ENCODE measurements around the gene C4BPA.

The C4BPA gene

GRCh38 chr1:207077470-207078377, 26.3 kb upstream of the C4BPA start:
- DNase-seq = no peak

- no peak for DNase-seq
Observed at GRCh38 chr1:207078578-207079132, 25.4 kb upstream of the C4BPA start.

- no peak for DNase-seq
Observed at GRCh38 chr1:207079706-207080241, 24.3 kb upstream of the C4BPA start.

GRCh38 chr1:207081088-207081487, 22.9 kb upstream of the C4BPA start:
- no peak for DNase-seq

- no peak for DNase-seq
Observed at GRCh38 chr1:207081806-207082205, 22.2 kb upstream of the C4BPA start.

- no peak for DNase-seq
Observed at GRCh38 chr1:207084232-207084631, 19.8 kb upstream of the C4BPA start.

- DNase-seq = peak; percentile 12
Observed at GRCh38 chr1:207084701-207085180, 19.3 kb upstream of the C4BPA start.

GRCh38 chr1:207085887-207086286, 18.1 kb upstream of the C4BPA start:
- DNase-seq = no peak

GRCh38 chr1:207088161-207088560, 15.9 kb upstream of the C4BPA start:
- DNase-seq = no peak

GRCh38 chr1:207088701-207089626, 15.1 kb upstream of the C4BPA start, which contains the start of gene C4BPB:
C4BPB (plus strand) TSS chr1:207088860; CDS start chr1:207089532, 672 bp downstream.
- no peak for DNase-seq

GRCh38 chr1:207089627-207090355, 14.2 kb upstream of the C4BPA start:
- no peak for DNase-seq

GRCh38 chr1:207091200-207091908, 12.7 kb upstream of the C4BPA start:
- DNase-seq = no peak

GRCh38 chr1:207093944-207094343, 10.1 kb upstream of the C4BPA start:
- DNase-seq = no peak

- DNase-seq = no peak
Observed at GRCh38 chr1:207097871-207098324, 6.1 kb upstream of the C4BPA start.

GRCh38 chr1:207101720-207102119, 2.3 kb upstream of the C4BPA start:
- no peak for DNase-seq

- DNase-seq = no peak
Observed at GRCh38 chr1:207102146-207102545, 1.9 kb upstream of the C4BPA start.

- no peak for DNase-seq
Observed at GRCh38 chr1:207102659-207103058, 1.4 kb upstream of the C4BPA start.

GRCh38 chr1:207109004-207109403, 5.0 kb downstream of the C4BPA start:
- DNase-seq = no peak

GRCh38 chr1:207112616-207113296, 8.7 kb downstream of the C4BPA start:
- no peak for DNase-seq

GRCh38 chr1:207115269-207115668, 11.2 kb downstream of the C4BPA start:
- DNase-seq = no peak

GRCh38 chr1:207124389-207124788, 20.4 kb downstream of the C4BPA start:
- no peak for DNase-seq

Measured in NCI-H510A (cell line).